ENCODE results near the gene CCAR1. TPM values are rescaled to one million over a fixed set of nuclear protein-coding genes. Genes with fewer than 3 reads are reported as not detected.

The CCAR1 gene
- polyA plus RNA-seq, 1 donor, result 86.8 TPM

Other genes with a start within 250 kb of the CCAR1 start
- 7.9 TPM for gene DNA2, start 249.3 kb upstream of the CCAR1 start, polyA plus RNA-seq
- gene SLC25A16, start 193.7 kb upstream of the CCAR1 start, polyA plus RNA-seq, result 20.1 TPM
- gene TET1, start 160.9 kb upstream of the CCAR1 start, polyA plus RNA-seq, result 3.2 TPM
- 5.8 TPM for gene STOX1, start 106.3 kb downstream of the CCAR1 start, polyA plus RNA-seq
- 37.0 TPM for gene DDX50, start 180.1 kb downstream of the CCAR1 start, polyA plus RNA-seq
- gene DDX21, start 234.9 kb downstream of the CCAR1 start, polyA plus RNA-seq, result 50.6 TPM